EH (cell line): Measurements from ENCODE around the gene EPHB2.
A peak's percentile ranks its signal among the peaks of the same experiment; 100 is the strongest.
"Not testable (repeated sequence)": the region's sequence is repeated elsewhere in the genome, so short reads cannot be mapped to it uniquely, and the experiment has no call there.

Experiments
- DNase-seq: peaks from one replicate; pipeline ENCODE4 v3.0.0-alpha.2; 2015; ENCODE audit warnings: low read depth

The EPHB2 gene

DNA sequence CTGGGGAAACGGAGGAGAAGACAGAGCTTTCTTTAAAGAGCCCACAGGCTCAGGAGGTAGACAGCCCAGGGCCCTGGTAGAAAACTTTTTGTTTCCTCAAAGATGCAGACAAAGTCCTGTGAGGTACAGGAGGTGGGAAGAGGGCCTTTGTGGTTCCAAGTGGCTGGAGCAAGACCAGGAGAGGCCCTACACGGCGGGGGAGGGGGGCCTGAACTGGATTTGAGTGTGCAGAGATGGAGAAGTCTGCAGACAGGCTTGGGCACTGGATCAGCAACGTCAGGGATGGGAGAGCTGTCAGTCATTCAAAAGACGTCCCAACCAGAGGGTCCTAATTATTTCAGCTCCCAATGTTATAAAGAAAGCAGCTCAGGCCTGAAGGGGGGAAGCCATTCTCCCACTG is 126.2 kb downstream of the EPHB2 start:
- DNase-seq: no peak

GRCh38 chr1:22837332-22837731 is 126.7 kb downstream of the EPHB2 start:
- no peak for DNase-seq

GRCh38 chr1:22838965-22839364 is 128.3 kb downstream of the EPHB2 start:
- no peak for DNase-seq

DNA sequence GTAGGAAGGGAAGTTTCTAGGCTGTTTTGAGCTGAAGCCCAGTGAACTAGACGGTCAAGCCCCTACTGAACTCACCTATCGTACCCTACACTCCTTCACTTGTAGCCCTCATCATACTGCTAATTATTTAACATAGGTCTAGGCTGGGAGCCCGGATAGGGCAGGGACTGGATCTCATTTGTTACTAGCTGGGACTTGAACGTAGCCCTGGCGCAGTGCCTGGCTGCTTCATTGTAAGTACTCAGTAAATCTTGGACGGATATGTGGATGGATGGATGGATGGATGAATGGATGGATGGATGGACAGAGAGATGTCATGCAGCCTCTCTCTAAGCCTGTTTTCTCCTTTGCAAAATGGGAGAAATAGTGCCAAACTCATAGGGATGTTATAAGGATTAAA is 129.2 kb downstream of the EPHB2 start:
- DNase-seq: no peak

GRCh38 chr1:22841142-22841541 is 130.5 kb downstream of the EPHB2 start:
- no peak for DNase-seq

DNA sequence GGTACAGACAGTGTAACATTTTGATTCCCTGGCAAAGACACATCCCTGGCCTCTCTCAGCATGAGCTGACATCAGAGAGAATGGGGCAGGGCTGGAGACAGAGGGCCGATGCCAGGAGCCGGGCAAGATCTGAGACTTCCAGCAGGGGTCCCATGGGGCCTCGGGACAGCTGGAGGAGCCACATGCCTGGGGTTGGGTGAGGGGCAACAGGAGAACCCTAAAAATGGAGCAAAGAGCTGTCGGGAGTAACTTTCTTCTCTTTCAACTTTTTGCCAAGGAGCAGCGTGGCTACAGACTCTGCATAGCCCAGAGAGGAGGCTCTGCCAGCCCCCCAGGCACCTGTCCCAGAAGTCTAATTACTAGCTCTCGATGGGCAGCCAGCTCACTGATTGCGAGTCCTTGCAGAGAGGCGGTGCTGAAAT is 131.2 kb downstream of the EPHB2 start:
- no peak for DNase-seq

GRCh38 chr1:22843441-22844183 is 133.0 kb downstream of the EPHB2 start:
- DNase-seq: not testable (repeated sequence)

DNA sequence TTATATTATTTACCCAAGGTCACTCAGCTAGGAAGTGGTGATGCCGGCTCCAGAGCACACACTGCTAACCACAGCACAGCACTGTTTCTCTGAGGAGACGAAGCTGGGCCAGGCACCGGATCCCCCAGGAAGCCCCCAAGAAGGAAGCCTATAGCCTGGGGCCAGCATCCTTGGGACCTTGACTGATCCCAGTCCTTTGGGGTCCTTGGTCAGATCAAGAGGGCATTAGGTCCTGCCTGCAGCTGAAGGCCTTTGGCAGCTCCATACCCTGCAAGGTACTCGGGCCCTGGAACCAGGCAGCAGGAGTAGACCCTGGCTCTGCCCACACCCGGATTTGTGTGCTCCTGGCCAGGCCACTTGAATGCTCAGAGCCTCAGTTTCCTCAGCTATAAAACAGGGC is 134.0 kb downstream of the EPHB2 start:
- no peak for DNase-seq

GRCh38 chr1:22845398-22845935 is 134.8 kb downstream of the EPHB2 start:
- DNase-seq: no peak

DNA sequence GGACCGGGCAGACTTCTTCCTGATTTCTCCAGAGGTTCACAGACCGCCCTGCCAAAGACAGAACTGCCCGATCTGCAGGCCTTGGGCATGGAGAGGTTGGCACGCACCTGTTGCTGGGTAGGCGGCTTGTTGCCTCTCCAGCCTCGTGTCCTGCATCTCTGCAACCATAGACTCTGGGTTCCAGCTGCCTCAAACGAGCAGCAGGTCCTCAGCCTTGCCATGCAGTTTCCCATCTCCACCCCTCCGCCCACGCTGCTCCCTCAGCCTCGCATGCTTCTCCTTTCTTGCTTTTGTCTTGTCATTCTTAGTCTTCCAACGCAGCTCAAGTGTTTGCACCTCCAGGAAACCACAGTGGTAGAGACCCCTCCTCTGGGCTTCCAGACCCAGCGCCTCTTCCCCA is 135.8 kb downstream of the EPHB2 start:
- DNase-seq: no peak

- no peak for DNase-seq
These were observed 136.6 kb downstream of the EPHB2 start for GRCh38 chr1:22847249-22847648.

DNA sequence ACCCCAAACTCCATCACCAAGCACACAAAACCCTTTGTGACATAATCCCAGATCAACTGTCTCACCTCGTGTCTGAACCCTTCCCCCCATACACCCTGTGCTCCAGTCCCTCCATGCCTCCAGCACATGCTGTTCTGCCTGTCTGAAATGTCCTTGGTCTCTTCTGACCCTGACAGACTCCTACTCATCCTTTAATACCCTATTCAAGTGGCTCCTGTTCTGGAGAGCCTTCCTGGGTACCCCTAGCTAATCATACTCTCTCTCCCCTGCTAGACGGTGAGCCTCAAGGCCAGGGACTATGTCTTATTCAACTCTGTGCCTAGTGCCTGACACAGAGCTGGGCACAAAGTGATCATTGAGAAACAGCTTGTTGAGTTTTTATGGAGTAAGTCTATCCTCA is 137.1 kb downstream of the EPHB2 start:
- DNase-seq: no peak

GRCh38 chr1:22848405-22848804 is 137.8 kb downstream of the EPHB2 start:
- no peak for DNase-seq

GRCh38 chr1:22849770-22850169 is 139.1 kb downstream of the EPHB2 start:
- DNase-seq: no peak

DNA sequence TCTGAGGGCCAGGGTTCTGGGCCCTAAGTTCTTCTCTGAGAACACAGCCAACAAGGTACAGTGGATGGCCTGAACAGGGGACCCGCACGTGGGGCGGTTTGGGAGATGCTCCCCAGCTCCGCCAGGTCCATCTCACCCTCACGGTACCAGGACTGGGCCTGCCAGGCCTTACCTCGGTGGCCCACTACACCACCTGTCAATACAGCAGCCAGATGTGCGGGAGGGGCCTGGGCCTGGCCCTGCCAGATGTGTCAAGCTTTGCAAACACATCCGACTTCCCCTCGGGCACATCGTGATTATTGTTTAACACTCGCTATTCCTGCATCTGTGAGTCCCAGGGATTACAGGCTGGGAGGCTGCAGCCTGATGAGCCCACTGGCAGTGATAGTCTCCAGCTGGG is 139.6 kb downstream of the EPHB2 start:
- no peak for DNase-seq

- peak; percentile 63 for DNase-seq
These were observed 140.0 kb downstream of the EPHB2 start for GRCh38 chr1:22850681-22851080.

GRCh38 chr1:22851517-22851916 is 140.9 kb downstream of the EPHB2 start:
- no peak for DNase-seq

- DNase-seq: no peak
These were observed 141.6 kb downstream of the EPHB2 start for GRCh38 chr1:22852144-22852655.

- DNase-seq: no peak
These were observed 143.1 kb downstream of the EPHB2 start for GRCh38 chr1:22853651-22854185.

DNA sequence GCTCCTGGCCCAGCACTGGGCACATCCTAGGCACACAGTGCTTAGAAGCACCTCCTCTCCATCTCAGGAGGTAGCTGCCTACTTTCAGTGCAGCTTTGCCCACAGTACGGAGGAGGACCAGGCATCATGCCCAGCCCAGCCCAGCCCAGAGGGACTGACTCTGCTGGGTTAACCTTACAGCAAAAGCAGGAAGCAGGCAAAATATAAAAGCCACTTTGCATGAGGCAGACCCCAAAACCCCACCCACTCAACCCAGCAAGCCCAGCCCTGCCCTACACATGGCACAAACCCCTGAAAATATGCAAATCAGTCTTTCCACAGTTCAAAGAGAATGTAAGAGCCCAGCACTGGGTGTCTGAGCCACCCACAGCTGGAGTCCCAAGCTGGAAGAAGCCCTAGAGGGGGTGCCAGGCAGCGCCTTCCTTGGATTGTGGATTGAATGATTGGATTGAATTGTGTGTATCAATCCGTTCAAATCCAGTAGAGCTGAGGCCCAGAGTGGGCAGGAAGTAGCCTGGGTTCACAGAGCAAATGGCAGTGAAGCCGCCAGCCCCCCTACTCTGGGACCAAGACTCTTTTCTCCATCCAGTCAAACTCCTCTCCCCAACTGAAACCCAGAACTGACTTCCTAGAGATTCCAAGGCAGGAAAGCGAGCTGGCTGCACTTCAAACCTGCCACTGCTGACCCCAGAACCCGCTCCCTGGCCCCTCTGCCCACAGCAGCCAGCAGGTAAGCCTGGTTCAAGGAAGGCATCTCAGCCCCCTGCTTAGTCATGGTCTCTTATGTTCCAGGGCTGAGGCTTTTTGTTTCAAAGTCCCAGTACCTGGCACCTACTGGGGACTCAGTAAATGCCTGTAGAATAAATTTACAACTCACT is 144.3 kb downstream of the EPHB2 start:
- DNase-seq: no peak

DNA sequence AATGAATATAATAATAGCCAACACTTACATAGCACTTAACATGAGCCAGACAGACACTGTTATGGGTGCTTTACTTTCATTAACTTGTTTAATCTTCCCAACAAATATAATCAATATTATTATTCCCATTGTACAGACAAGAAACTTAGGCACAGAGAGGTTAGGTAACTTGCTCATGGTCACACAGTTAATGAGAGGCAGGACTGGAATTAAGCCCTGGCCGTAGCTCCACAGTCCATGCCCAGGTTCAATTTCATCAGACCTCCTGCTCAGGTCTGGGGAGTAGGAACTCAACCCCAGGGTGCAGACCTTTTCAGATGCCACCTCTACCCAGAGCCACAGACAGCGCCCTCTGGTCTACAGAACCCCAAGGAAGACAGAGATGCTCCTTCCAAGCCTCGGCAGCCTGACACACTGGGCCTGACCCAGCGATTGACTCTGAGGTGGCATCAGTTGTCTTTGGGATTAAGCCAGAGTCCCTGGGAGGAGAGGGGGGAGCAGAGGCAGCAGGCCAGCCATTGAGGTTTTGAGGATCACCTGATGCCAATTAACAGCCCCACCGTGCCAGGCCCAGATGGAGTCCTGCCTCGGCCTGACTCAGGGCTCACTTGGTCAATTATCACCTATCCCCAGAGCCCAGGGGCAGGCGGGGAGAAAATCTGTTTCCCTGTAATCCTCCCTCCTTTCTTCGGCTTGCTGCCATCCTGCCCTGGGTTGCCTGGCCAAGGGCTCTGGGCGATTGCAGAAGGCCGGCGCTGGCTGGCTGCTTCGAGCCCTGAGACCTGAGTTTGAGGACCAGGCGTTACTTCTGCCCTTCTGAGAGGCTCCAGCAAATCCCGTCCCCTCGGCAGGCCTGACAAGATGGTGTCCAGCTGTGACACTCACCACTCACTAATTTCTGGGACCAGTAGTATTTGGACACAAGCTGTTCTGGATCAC is 145.3 kb downstream of the EPHB2 start:
- no peak for DNase-seq
